GM18520 (cell line): Measurements from ENCODE around the gene PRKACG.
A peak's percentile ranks its signal among the peaks of the same experiment; 100 is the strongest.

Experiments used
- ATAC-seq: cut with Tn5 transposase; IDR thresholded peaks from one replicate; pipeline ENCODE4 v1.9.1; 2021; ENCODE audit not compliant: unreplicated experiment

PRKACG gene

DNA sequence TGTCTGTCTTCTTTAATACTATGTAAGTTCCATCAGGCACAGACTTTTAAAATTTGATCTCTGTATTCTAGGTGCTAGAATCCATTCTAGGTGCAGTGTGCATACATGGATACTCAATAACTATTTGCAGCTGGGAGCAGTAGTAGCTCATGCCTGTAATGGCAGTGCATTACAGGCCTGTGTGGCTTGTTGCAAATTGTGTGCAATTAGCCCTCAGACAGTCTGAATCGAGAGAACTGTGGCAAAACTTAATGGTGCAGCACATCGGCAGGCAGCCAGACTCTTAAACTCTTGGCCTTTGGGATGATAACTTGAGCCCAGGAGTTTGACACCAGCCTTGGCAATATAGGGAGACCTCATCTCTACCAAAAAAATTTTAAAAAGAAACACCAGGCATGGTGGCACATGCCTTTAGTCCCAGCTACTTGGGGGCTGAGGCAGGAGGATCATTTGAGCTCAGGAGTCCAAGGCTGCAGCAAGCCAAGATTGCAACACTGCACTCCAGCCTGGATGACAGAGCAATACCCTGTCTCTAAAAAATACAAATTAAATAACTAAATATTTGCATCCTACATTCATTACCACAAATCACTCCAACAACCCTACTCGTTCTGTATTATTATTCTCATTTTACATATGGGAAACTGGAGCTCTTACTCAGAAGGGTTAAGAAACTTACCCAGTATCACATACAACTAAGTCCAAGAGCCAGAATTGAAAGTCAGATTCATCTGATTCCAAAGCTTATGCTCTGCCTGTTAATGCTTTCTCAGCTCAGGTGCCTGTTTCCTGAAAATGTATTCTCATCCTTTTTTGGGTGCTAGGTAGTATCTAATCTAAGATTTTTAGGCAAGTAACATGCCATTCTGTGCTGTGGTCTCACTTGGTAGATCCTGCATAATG is 30.1 kb downstream of the PRKACG start:
- no peak for ATAC-seq

DNA sequence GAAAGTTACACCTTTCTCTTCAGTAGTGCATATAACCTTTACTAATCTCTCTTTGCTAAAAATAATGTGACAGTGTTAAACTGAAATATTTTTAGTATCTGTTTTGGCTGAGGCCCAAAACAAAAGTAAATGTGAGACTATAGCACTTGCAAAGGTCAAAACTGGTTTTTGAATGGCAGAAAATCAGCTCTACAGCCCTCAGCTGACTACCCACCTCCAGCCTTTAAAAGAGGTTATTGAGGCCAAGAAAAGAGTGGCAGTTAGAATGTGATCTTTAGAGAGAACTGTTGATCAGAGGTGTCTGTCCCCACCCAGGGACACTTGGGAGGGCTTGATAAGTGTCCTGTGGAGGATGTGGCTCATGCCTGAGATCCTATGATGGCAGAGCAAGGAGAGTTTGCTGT is 30.9 kb downstream of the PRKACG start:
- peak; percentile 44 for ATAC-seq

DNA sequence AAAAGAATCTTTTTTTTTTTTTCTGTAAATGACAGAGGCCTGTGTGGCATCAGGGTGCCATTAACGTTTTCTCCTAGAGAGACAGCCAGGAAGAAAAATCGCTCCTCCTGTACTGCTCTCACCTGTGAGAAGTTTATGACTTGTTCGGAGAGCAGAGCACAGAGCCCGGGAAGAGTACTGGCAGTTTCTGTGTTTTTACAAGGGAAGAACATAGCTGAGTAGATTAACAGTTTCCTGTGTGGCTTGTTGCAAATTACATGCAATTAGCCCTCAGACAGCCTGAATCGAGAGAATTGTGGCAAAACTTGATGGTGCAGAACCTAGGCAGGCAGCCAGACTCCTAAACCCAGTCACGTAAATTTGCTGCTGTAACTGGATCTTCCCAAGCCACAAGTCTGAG is 32.1 kb downstream of the PRKACG start:
- no peak for ATAC-seq

DNA sequence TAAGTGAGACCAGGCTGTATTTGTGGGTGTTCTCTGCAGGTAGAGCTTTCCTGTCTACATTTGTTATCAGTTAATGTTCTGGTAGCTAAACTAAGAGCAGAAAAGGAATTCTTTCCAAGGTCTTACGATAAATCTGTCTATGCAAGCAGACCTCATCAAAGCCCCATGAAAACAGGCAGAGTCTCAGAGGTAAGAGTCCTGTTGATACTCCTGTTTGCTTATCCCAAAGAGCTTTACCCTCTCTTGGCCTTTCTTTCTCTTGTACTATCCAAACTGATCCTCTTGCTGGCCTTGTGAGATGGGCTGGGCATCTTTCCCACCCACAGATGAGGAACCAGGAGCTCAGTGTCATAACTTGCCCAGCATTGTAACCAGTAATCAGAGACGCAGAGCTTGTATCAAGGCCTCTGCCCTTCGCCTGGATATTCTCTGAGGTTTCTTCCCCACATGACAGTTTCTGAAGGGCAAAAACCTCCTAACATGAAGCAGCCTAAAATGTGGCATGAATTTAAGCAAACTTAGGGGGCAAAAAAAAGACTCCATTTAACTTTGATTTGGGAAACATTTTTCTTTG is 33.5 kb downstream of the PRKACG start:
- no peak for ATAC-seq

DNA sequence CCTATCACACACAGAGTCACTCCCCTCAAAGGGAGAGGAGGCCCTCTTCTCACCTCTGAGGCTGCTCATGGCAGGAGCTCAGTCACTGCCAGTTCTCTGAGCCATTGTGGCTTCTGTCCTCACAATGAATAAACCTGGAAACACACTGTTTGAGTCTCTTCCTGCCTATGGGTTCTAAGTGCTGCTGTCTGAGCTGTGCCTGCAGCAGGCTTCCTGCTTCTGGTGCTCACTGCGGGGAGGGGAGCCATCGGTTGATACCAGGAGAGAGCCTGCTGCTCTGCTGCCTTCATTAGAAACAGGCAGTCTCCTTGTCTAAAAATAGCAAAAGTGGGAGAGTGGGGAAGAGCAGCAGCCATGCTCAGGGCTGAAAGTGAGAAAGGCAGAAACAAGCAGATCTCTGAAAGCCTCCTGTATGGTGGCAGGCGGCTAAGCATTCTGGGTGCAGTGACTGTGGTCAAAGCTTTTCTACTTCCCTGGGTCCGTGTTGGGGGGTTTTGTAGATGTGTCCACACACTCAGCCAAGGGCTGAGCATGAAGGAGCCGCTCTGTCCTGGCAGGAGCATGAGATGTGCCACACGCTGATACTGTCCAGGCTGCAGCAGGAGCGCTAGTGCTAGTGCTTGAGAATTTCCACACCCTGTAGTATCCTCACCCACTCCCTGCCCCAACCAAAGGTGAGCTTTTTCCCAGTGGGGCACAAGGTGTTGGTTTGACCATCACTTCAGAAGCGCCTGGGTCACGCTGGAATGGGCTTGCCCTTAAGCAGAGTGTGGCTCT is 34.2 kb downstream of the PRKACG start:
- no peak for ATAC-seq

DNA sequence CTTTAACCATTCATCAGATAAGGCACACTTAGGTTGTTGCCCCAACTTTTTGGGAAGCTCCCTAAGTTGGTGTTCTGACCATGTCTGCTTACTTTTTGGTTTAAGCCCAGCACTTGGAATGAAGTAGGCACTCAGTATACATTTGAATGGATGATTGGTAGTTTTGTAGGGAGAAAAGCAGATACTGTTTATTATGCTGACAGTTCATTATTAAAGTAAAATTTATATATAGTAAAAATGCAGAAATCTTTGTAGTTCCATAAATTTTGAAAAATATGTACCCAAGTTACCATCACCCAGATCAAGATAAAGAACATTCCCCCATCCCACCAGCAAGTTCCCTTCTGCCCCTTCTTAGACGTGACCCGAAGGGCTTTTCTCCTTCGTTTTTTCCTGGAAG is 35.4 kb downstream of the PRKACG start:
- ATAC-seq = no peak

DNA sequence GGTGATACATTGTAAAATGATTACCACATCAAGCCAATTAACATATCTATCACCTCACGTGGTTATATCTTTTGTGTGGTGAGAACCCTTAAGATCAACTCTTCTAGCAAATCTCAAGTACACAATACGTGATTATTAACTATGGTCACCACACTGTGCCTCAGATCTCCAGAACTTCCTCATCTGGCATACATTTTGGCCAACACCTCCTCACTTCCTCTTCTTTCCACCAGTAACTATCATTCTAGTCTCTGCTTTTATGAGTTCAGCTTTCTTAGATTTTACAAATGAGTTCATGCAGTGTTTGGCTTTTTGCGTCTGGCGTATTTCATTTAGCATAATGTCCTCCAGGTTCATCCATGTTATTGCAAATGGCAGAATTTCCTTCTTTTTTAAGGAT is 35.8 kb downstream of the PRKACG start:
- no peak for ATAC-seq

DNA sequence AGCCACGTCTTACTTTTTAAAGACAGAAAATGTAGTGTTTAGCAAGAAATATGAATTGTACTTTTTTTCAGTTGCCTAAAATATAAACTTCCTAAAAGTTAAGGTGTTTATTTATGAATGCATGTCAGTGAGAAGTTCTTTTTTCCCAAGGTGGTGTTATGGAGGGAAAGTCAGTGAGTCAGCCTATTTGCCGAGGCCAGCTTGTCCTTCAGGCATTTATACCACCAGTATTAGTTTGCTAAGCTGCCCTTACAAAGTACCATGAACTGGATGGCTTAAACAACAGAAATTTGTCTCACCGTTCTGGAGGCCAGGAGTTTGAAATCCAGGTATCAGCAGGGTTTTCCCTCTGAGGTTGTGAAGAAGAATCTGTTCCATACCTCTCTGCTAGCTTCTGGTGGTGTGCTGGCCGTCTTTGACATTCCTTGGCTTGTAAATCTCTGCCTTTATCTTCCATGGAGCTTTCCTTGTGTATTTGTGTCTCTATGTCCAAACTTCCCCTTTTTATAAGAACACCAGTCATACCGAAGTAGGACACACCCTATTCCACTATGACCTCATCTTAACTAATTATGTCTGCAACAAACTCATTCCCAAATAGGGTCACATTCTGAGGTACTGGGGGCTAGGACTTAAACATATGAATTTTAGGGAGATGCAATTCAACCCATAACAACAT is 38.4 kb downstream of the PRKACG start:
- no peak for ATAC-seq

DNA sequence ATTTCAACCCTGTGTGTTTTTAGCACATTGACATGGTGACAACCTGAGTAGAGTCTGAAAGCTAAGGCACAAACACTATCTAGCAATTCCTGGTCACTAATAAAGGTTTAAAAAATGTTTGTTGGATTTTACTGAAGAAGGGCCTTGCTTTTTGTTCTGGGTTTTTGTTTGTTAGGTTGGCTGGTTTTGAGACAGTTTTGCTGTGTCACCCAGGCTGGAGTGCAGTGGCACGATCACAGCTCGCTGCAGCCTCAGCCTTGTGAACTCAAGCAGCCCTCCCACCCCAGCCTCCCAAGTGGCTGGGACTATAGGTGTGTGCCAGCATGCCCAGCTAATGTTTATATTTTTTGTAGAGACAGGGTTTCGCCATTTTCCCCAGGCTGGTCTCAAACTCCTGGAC is 39.0 kb downstream of the PRKACG start:
- no peak for ATAC-seq

DNA sequence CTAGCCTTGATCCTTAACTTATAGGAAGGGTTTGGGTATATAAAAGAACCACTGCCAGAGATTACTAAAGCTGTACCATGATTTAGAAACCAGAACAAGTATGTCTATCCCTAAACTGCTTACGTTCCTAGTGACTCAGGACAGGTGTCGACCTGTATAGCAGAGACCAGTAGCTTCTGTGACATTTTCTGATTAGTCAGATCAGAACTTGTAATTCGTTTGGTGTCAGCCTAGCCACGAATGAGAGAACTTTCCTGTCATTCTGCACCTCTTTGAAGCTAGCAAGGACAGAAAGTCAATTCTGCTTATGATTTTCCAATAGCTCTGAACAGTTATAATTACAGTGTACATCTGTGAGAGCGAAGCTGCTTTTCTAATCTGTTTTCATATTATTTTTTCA is 39.5 kb downstream of the PRKACG start:
- ATAC-seq = peak; percentile 96

DNA sequence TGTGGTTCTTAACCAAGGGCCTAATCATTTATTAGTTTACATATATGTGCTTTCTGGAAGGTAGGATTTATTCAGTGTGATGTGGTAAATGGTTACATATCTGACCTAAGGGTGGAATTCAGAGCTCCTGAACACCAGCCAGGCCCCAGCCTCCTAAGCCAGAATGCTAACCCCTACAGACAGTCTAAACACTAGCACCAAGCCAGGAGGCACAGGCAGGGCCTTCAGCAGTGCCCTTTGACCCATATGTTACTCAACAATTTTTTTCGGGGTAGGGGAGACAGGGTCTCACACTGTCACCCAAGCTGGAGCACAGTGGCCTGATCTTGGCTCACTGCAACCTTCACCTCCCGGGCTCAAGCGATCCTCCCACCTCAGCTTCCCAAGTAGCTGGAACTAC is 40.3 kb downstream of the PRKACG start:
- ATAC-seq = no peak

DNA sequence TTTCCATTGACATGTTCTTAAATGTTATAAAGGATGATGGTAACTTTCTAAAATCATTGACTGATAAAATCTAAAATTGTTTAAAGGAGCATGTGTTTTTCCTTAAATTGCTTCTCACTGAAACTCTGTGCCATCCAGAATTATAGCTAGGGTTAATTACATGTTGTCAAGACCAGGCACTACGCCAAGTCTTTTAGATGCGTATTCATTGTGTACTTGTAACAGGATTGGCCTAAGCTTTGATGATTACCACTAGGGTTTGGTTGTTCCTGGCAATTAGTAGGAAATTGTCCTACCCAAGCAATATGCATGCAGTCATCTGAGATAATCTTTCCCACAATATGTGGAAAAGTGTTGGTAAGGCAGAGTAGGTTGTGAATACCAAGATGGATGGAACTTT is 43.8 kb downstream of the PRKACG start:
- ATAC-seq = no peak

DNA sequence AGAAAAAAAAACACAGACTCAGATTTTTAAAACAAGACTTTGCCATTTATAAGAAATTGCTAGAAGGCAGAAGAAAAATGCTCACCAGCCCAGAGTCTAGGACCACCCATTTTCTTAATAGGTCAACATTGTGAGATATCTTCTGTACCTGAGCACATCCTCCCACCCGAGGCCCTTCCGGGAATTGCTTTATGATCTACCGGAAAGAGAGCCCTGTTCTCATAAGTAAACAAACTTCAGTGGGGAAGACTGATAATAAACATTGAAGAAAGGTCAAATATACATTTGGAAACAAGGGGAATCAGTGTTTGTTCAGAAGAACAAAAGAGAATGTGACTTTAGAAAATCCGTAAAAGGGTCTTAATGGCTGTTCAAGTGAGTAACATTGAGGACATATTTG is 44.4 kb downstream of the PRKACG start:
- no peak for ATAC-seq

DNA sequence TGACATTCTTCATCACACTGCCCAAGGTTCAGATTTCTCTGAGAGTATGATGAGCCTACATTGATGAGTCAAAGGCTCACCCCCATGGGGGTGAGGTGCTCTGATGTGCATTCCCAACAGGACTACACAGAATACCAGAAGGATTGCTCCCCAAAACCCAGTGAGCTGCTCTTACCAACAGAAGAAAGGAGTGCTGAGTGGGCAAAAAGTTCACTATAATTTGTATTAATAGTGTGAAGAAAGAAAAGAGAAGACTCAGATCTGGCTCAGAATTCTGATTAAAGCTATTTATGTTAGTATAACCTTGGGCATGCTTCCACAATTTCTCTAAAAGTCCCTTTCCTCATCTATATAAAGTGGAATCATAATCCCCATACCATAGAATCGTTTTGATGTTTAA is 46.1 kb downstream of the PRKACG start:
- no peak for ATAC-seq

DNA sequence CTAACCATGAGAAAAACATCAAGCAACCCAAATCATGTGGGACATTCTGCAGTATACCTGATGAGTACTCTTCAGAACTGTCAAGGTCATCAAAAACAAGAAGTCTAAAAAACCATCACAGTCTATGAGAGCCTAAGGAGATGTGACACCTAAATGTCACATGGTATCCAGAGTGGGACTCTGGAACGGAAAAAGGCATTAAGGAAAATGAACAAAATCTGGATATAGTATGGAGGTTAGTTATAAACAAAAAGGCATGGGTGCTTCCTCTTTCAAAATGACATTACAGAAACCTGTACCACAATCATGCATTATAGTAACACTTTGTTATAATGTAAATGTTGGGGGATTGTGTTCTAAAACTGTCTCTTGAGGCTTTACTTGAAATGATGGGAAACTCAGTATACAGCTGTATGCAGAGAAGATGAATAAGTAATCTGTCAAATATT is 47.4 kb downstream of the PRKACG start:
- peak; percentile 78 for ATAC-seq

DNA sequence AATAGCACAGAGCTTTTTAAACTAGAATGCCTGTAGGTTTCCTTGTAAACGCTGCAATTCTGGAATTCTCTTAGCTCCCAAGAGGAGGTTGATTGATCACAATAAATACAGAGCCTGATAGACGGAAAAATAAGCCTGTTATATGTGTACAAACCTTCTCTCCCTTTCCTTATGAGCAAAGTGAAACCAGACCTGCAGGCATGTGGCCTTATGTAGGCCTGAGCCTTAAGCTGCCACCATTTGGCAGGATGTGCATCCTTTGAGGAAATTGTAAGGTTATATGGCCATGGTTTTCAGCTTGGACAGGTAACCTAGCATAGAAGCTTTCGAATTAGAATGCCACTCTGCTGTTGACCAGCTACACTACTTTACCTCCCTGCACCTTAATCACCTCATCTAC is 49.1 kb downstream of the PRKACG start:
- no peak for ATAC-seq

DNA sequence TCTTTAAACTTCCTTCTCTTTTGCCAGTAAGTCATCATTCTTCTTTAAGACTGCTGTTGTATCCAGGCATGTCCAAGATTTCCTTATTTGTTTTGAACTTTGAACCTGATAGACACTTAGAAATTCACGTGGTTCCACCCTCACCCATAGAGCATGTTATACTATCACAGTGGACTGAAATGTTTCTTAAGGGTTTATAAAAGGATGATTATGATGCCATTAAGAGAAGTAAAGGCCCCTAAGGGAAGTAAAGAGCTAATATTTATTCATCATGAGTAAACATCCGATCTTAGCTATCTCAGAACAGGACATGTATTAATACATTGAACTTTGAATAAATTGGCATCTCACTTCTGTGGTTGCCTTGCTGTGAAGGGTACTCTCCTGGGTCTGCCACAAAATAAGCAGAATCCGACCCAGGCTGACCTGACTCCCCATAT is 49.8 kb downstream of the PRKACG start:
- ATAC-seq = no peak

DNA sequence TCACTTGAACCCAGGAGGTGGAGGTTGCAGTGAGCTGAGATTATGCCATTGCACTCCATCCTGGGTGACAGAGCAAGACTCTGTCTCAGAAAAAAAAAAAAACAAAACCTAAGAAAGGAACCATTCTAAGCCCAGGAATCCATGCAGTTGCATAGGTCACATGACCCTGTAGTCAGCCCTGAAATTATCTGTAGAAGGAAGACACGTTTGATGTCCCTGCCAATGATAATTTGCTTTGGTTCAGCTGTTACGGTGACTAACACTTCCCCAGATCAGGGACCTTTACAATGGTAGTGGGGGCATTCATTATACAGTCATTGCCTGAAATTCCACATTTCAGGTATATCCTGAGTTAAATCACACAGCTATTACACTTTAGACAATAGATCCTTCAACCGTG is 50.5 kb downstream of the PRKACG start:
- no peak for ATAC-seq
